Measurements from ENCODE around the gene CFAP99.

GRCh38 chr4:2434420-2434819 lies 15.7 kb downstream of the CFAP99 start:
- TF ChIP-seq CTCF (IDR thresholded peaks at IDR 0.05) = no peak
- TF ChIP-seq POLR2A (IDR thresholded peaks at IDR 0.05) = no peak
